SK-N-SH treated with all-trans-retinoic acid at 6 μM for 48 hours (cell line): ENCODE results near the gene FMO5.

Source experiments
- ATAC-seq: fragments of 200-7000 bp; cut with Tn5 transposase; 3 replicates; pipeline ENCODE4 v1.9.1; 2020; ENCODE audit warnings: mild to moderate bottlenecking, moderate library complexity
- ARNTL ChIP-seq: fragments of 450-650 bp; formaldehyde crosslinking; IDR thresholded peaks from 2 replicates; pipeline ENCODE4 v1.5.0; 2020; ENCODE audit warnings: low read depth, mild to moderate bottlenecking, moderate library complexity, borderline replicate concordance
- BACH2 ChIP-seq: fragments of 250-450 bp; sonication (Bioruptor Pico); IDR thresholded peaks from 2 replicates; pipeline ENCODE4 v1.9.0; 2021; ENCODE audit warnings: mild to moderate bottlenecking, borderline replicate concordance
- CSDC2 ChIP-seq: fragments of 250-450 bp; sonication (Bioruptor Pico); IDR thresholded peaks from 2 replicates; pipeline ENCODE4 v1.5.0; 2020; ENCODE audit warnings: mild to moderate bottlenecking, moderate library complexity
- ESRRG ChIP-seq: fragments of 250-450 bp; sonication (Bioruptor Pico); IDR thresholded peaks from 2 replicates; pipeline ENCODE4 v1.6.1; 2021; ENCODE audit warnings: mild to moderate bottlenecking
- GLIS3 ChIP-seq: fragments of 250-450 bp; sonication (Bioruptor Pico); IDR thresholded peaks from 2 replicates; pipeline ENCODE4 v1.5.0; 2020; ENCODE audit warnings: mild to moderate bottlenecking, moderate library complexity
- ISL1 ChIP-seq: fragments of 250-450 bp; sonication (Bioruptor Pico); IDR thresholded peaks from 2 replicates; pipeline ENCODE4 v2.1.2; 2022; ENCODE audit warnings: mild to moderate bottlenecking, moderate library complexity
- OSR1 ChIP-seq: fragments of 250-450 bp; sonication (Bioruptor Pico); IDR thresholded peaks from 2 replicates; pipeline ENCODE4 v1.8.0; 2022; ENCODE audit warnings: moderate library complexity, mild to moderate bottlenecking, inconsistent platforms
- PATZ1 ChIP-seq: fragments of 250-450 bp; sonication (Bioruptor Pico); IDR thresholded peaks from 2 replicates; pipeline ENCODE4 v1.8.0; 2020; ENCODE audit warnings: mild to moderate bottlenecking, moderate library complexity, borderline replicate concordance
- POU6F1 ChIP-seq: fragments of 250-450 bp; sonication (Bioruptor Pico); IDR thresholded peaks from 2 replicates; pipeline ENCODE4 v1.8.0; 2021; ENCODE audit warnings: low read depth, mild to moderate bottlenecking, moderate library complexity, borderline replicate concordance
- RARB ChIP-seq: fragments of 250-450 bp; sonication (Bioruptor Pico); IDR thresholded peaks from 2 replicates; pipeline ENCODE4 v1.8.0; 2021; ENCODE audit warnings: mild to moderate bottlenecking, moderate library complexity
- SNAI2 ChIP-seq: fragments of 250-450 bp; sonication (Bioruptor Pico); IDR thresholded peaks from 2 replicates; pipeline ENCODE4 v1.5.0; 2020; ENCODE audit warnings: mild to moderate bottlenecking, moderate library complexity
- TCF4 ChIP-seq: fragments of 250-450 bp; sonication (Bioruptor Pico); IDR thresholded peaks from 2 replicates; pipeline ENCODE4 v1.8.0; 2021; ENCODE audit warnings: mild to moderate bottlenecking, moderate library complexity, borderline replicate concordance
- TOX ChIP-seq: fragments of 250-450 bp; sonication (Bioruptor Pico); IDR thresholded peaks from 2 replicates; pipeline ENCODE4 v1.8.0; 2021; ENCODE audit warnings: mild to moderate bottlenecking, moderate library complexity, borderline replicate concordance
- ZC3H10 ChIP-seq: fragments of 250-450 bp; sonication (Bioruptor Pico); IDR thresholded peaks from 2 replicates; pipeline ENCODE4 v1.5.1; 2021; ENCODE audit warnings: mild to moderate bottlenecking, moderate library complexity
- ZFP3 ChIP-seq: fragments of 250-450 bp; sonication (Bioruptor Pico); IDR thresholded peaks from 2 replicates; pipeline ENCODE4 v1.5.0; 2020; ENCODE audit warnings: mild to moderate bottlenecking, moderate library complexity
- ZFP30 ChIP-seq: fragments of 450-650 bp; formaldehyde crosslinking; IDR thresholded peaks from 2 replicates; pipeline ENCODE4 v1.5.0; 2022; ENCODE audit warnings: mild to moderate bottlenecking, moderate library complexity
- ZNF565 ChIP-seq: fragments of 450-650 bp; formaldehyde crosslinking; conservative IDR thresholded peaks from 2 replicates; pipeline ENCODE4 v1.5.0; 2020; ENCODE audit warnings: low read depth, mild to moderate bottlenecking, moderate library complexity
- ZNF70 ChIP-seq: fragments of 450-650 bp; formaldehyde crosslinking; IDR thresholded peaks from 2 replicates; pipeline ENCODE4 v1.5.0; 2020; ENCODE audit warnings: mild to moderate bottlenecking, moderate library complexity
- ZNF8 ChIP-seq: fragments of 450-650 bp; formaldehyde crosslinking; IDR thresholded peaks from 2 replicates; pipeline ENCODE4 v1.5.0; 2020; ENCODE audit warnings: mild to moderate bottlenecking, moderate library complexity
- TF ChIP-seq, protein P1 (sequence below): fragments of 250-450 bp; sonication (Bioruptor Pico); IDR thresholded peaks from 2 replicates; pipeline ENCODE4 v1.5.1; 2020; ENCODE audit warnings: low read depth, mild to moderate bottlenecking, moderate library complexity
- TF ChIP-seq, protein P2 (sequence below): fragments of 250-450 bp; sonication (Bioruptor Pico); IDR thresholded peaks from 2 replicates; pipeline ENCODE4 v1.5.0; 2020; ENCODE audit warnings: mild to moderate bottlenecking, moderate library complexity

FMO5 gene

GRCh38 chr1:147238925-147239820 is 14.0 kb upstream of the FMO5 start:
- no peak for TF ChIP-seq ZNF70
- TF ChIP-seq, protein P1, sequence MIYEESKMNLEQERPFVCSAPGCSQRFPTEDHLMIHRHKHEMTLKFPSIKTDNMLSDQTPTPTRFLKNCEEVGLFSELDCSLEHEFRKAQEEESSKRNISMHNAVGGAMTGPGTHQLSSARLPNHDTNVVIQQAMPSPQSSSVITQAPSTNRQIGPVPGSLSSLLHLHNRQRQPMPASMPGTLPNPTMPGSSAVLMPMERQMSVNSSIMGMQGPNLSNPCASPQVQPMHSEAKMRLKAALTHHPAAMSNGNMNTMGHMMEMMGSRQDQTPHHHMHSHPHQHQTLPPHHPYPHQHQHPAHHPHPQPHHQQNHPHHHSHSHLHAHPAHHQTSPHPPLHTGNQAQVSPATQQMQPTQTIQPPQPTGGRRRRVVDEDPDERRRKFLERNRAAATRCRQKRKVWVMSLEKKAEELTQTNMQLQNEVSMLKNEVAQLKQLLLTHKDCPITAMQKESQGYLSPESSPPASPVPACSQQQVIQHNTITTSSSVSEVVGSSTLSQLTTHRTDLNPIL, result no peak
- no peak for TF ChIP-seq RARB (CRISPR knock-in tag)
- no peak for TF ChIP-seq OSR1 (CRISPR knock-in tag)
- TF ChIP-seq ISL1 (CRISPR knock-in tag), result no peak
- TF ChIP-seq ARNTL (CRISPR knock-in tag), result no peak
- ATAC-seq, result no peak

- TF ChIP-seq ZNF70 (no peak), ZC3H10 (CRISPR knock-in tag) (no peak), ZNF8 (CRISPR knock-in tag) (no peak), SNAI2 (CRISPR knock-in tag) (no peak), OSR1 (CRISPR knock-in tag) (no peak), ARNTL (CRISPR knock-in tag) (no peak), GLIS3 (CRISPR knock-in tag) (no peak), ISL1 (CRISPR knock-in tag) (no peak), TOX (CRISPR knock-in tag) (no peak), RARB (CRISPR knock-in tag) (no peak), PATZ1 (no peak), ZFP3 (CRISPR knock-in tag) (no peak), BACH2 (CRISPR knock-in tag) (no peak), CSDC2 (CRISPR knock-in tag) (no peak), TCF4 (CRISPR knock-in tag) (no peak), ZFP30 (CRISPR knock-in tag) (no peak), POU6F1 (CRISPR knock-in tag) (no peak), ZNF565 (CRISPR knock-in tag) (no peak), ESRRG (CRISPR knock-in tag) (no peak)
- TF ChIP-seq, protein P2, sequence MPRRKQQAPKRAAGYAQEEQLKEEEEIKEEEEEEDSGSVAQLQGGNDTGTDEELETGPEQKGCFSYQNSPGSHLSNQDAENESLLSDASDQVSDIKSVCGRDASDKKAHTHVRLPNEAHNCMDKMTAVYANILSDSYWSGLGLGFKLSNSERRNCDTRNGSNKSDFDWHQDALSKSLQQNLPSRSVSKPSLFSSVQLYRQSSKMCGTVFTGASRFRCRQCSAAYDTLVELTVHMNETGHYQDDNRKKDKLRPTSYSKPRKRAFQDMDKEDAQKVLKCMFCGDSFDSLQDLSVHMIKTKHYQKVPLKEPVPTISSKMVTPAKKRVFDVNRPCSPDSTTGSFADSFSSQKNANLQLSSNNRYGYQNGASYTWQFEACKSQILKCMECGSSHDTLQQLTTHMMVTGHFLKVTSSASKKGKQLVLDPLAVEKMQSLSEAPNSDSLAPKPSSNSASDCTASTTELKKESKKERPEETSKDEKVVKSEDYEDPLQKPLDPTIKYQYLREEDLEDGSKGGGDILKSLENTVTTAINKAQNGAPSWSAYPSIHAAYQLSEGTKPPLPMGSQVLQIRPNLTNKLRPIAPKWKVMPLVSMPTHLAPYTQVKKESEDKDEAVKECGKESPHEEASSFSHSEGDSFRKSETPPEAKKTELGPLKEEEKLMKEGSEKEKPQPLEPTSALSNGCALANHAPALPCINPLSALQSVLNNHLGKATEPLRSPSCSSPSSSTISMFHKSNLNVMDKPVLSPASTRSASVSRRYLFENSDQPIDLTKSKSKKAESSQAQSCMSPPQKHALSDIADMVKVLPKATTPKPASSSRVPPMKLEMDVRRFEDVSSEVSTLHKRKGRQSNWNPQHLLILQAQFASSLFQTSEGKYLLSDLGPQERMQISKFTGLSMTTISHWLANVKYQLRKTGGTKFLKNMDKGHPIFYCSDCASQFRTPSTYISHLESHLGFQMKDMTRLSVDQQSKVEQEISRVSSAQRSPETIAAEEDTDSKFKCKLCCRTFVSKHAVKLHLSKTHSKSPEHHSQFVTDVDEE (CRISPR knock-in tag), result no peak
- TF ChIP-seq, all 23 proteins: peak for 0
- ATAC-seq, result no peak
These were observed 13.1 kb upstream of the FMO5 start for GRCh38 chr1:147238053-147238902.
